ENCODE measurements around the gene SLC2A1. TPM values are rescaled to one million over a fixed set of nuclear protein-coding genes. Genes with fewer than 3 reads are reported as not detected.

SLC2A1 gene
- total and polyA plus RNA-seq, 2 of the 13 experiments (the other 11 are each of a cell fraction or from before 2014, with no cell fraction given) = 125 to 423 TPM

- Histone ChIP-seq H3K4me2 (ENCODE audit: low read depth, low read length) (no peak overlapping the region), H3K9me3 (ENCODE audit: low read length) (no peaks in the 10 kb centered on the region), H2AFZ (ENCODE audit: low read length) (no peak overlapping the region), H4K20me1 (ENCODE audit: insufficient read depth, low read length) (no peaks in the 10 kb centered on the region), H3K36me3 (replicated peaks in 1 of 2; ENCODE audit: control insufficient read depth in 1 of 2, insufficient read depth in 2 of 2, low read length in 2 of 2) (no peaks in the 10 kb centered on the region), H3K27me3 (ENCODE audit: control insufficient read depth in 1 of 2, insufficient read depth in 2 of 2, low read length in 2 of 2) (peaks cover 5 to 14% of the 10 kb centered on the region in 2 experiments; a peak in 4 of 5 replicates), H3K9ac (ENCODE audit: insufficient read depth, low read depth, low read length) (no peak overlapping the region), H3K27ac (ENCODE audit: extremely low read length, insufficient read depth, low read length) (no peak overlapping the region), H3K79me2 (ENCODE audit: insufficient read depth, low read length) (no peaks in the 10 kb centered on the region), H3K4me3 (replicated peaks in 1 of 3; ENCODE audit: insufficient read depth in 1 of 3, low read depth in 2 of 3, low read length in 3 of 3) (no peak overlapping the region), H3K4me1 (ENCODE audit: insufficient read depth, low read length) (no peaks in the 10 kb centered on the region)
- FAIRE-seq (no peak), ATAC-seq (no peak), DNase-seq (ENCODE audit: low spot score) (no peak)
- BruUV-seq (replicated peaks) = no TSS peak
- intact Hi-C loops (cut with micrococcal nuclease; ENCODE audit: unreplicated experiment) (no loop called here), in situ Hi-C loops (cut with HindIII; ENCODE audit: extremely low pct_ligation_motif_present, low pct_unique_long_range_greater_than_20kb) (no loop called here)
- WGBS (ENCODE audit: low lambda C conversion rate) = 73% methylated on average over 16 of the region's 21 CpGs
- POLR2A ChIA-PET = no interaction called here
- no peak for TF ChIP-seq ZSCAN29 (CRISPR knock-in tag; conservative IDR thresholded peaks at IDR 0.05)
- CTCF ChIA-PET (ENCODE audit: low intra/inter-chr PET ratio, low total read pairs) = no interaction called here
Measured at GRCh38 chr1:42886800-42887199, 71.9 kb downstream of the SLC2A1 start.

DNA sequence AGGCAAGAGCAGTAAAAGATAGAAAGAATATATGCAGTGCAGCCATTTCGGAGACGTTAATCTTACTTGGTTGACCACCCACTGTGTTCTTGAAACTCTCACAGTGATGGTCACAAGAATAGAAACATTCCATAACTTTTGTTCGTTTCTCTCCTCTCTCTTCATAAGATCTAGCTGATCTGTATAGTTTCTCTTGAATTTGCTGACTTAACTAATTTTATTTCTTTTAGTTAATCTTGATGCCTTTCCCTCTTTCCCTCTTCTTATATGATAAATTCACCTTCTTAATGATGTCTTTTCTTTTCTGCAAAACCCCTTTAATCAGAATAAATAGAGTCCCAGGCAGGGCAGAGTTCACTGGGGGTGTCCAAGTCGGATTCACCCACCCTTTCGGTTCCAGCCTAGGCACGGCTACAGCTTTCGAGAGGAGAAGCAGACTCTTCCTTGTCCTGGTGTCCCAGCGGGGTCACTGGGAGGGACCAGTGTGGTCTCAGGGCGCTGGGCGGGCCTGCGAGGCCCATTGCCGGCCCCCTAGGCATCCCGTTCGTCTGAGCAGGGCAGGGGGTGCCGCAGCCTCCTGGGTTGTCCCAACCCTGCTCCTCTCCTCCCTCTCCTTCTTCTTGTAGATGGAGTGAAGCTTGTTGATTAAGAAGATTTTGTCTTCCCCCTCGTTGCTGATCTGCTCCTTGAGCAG lies 72.5 kb downstream of the SLC2A1 start:
- intact Hi-C loops (cut with micrococcal nuclease; ENCODE audit: unreplicated experiment) = no loop called here
- Histone ChIP-seq H3K27me3 (ENCODE audit: control insufficient read depth in 1 of 2, insufficient read depth in 2 of 2, low read length in 2 of 2) (peaks cover 5 to 14% of the 10 kb centered on the region in 2 experiments; a peak in 4 of 5 replicates), H2AFZ (ENCODE audit: low read length) (no peak overlapping the region), H3K4me1 (ENCODE audit: insufficient read depth, low read length) (no peaks in the 10 kb centered on the region), H3K9ac (ENCODE audit: insufficient read depth, low read depth, low read length) (no peak overlapping the region), H3K36me3 (replicated peaks in 1 of 2; ENCODE audit: control insufficient read depth in 1 of 2, insufficient read depth in 2 of 2, low read length in 2 of 2) (no peaks in the 10 kb centered on the region), H3K79me2 (ENCODE audit: insufficient read depth, low read length) (no peaks in the 10 kb centered on the region), H3K27ac (ENCODE audit: extremely low read length, insufficient read depth, low read length) (no peak overlapping the region), H3K4me2 (ENCODE audit: low read depth, low read length) (no peak overlapping the region), H3K9me3 (ENCODE audit: low read length) (no peaks in the 10 kb centered on the region), H3K4me3 (replicated peaks in 1 of 3; ENCODE audit: insufficient read depth in 1 of 3, low read depth in 2 of 3, low read length in 3 of 3) (no peak overlapping the region), H4K20me1 (ENCODE audit: insufficient read depth, low read length) (no peaks in the 10 kb centered on the region)
- in situ Hi-C loops (cut with HindIII; ENCODE audit: extremely low pct_ligation_motif_present, low pct_unique_long_range_greater_than_20kb) = no loop called here
- ChIA-PET POLR2A (no interaction called here), CTCF (ENCODE audit: low intra/inter-chr PET ratio, low total read pairs) (no interaction called here)
- ATAC-seq (no peak), DNase-seq (ENCODE audit: low spot score) (no peak), FAIRE-seq (no peak)
- BruUV-seq (replicated peaks) = no TSS peak
- WGBS (ENCODE audit: low lambda C conversion rate) = 40% methylated on average over 11 of the region's 16 CpGs
- TF ChIP-seq ELF3 (CRISPR knock-in tag; IDR thresholded peaks at IDR 0.05) = no peak
- TF ChIP-seq, protein P1, sequence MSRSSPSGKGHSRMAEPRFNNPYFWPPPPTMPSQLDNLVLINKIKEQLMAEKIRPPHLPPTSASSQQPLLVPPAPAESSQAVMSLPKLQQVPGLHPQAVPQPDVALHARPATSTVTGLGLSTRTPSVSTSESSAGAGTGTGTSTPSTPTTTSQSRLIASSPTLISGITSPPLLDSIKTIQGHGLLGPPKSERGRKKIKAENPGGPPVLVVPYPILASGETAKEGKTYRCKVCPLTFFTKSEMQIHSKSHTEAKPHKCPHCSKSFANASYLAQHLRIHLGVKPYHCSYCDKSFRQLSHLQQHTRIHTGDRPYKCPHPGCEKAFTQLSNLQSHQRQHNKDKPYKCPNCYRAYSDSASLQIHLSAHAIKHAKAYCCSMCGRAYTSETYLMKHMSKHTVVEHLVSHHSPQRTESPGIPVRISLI (CRISPR knock-in tag; IDR thresholded peaks at IDR 0.05; ENCODE audit: borderline replicate concordance) = no peak
- TF ChIP-seq MIER2 (CRISPR knock-in tag; IDR thresholded peaks at IDR 0.05) = no peak
- TF ChIP-seq TSC22D2 (CRISPR knock-in tag; IDR thresholded peaks at IDR 0.05; ENCODE audit: borderline replicate concordance) = no peak
- no peak for TF ChIP-seq ZEB1 (IDR thresholded peaks at IDR 0.05; ENCODE audit: insufficient replicate concordance, low read depth)
- TF ChIP-seq ATF7-NPFF (CRISPR knock-in tag; IDR thresholded peaks at IDR 0.05; ENCODE audit: low read depth) = no peak
- TF ChIP-seq, protein P2, sequence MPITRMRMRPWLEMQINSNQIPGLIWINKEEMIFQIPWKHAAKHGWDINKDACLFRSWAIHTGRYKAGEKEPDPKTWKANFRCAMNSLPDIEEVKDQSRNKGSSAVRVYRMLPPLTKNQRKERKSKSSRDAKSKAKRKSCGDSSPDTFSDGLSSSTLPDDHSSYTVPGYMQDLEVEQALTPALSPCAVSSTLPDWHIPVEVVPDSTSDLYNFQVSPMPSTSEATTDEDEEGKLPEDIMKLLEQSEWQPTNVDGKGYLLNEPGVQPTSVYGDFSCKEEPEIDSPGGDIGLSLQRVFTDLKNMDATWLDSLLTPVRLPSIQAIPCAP (CRISPR knock-in tag; IDR thresholded peaks at IDR 0.05; ENCODE audit: low read depth) = no peak
- no peak for TF ChIP-seq ZNF460 (CRISPR knock-in tag; IDR thresholded peaks at IDR 0.05; ENCODE audit: borderline replicate concordance)
- peak; percentile 92 for TF ChIP-seq MAFF (IDR thresholded peaks at IDR 0.05; ENCODE audit: low read depth, low read length)
- TF ChIP-seq MAFK (conservative IDR thresholded peaks at IDR 0.05 in 1 of 2, IDR thresholded peaks at IDR 0.05 in 1 of 2; ENCODE audit: low read length in 2 of 2) = peak; percentile 91 to 94
- TF ChIP-seq NKX3-1 (CRISPR knock-in tag; IDR thresholded peaks at IDR 0.05) = no peak
- no peak for TF ChIP-seq RBFOX2 (IDR thresholded peaks at IDR 0.05; ENCODE audit: low read depth, low read length)
- TF ChIP-seq, protein P3, sequence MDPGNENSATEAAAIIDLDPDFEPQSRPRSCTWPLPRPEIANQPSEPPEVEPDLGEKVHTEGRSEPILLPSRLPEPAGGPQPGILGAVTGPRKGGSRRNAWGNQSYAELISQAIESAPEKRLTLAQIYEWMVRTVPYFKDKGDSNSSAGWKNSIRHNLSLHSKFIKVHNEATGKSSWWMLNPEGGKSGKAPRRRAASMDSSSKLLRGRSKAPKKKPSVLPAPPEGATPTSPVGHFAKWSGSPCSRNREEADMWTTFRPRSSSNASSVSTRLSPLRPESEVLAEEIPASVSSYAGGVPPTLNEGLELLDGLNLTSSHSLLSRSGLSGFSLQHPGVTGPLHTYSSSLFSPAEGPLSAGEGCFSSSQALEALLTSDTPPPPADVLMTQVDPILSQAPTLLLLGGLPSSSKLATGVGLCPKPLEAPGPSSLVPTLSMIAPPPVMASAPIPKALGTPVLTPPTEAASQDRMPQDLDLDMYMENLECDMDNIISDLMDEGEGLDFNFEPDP (CRISPR knock-in tag; conservative IDR thresholded peaks at IDR 0.05) = no peak
- TF ChIP-seq CBFB (CRISPR knock-in tag; IDR thresholded peaks at IDR 0.05) = no peak
